Measurements from ENCODE around the gene FAM193A.
A peak's percentile ranks its signal among the peaks of the same experiment; 100 is the strongest.

The FAM193A gene

GRCh38 chr4:2650276-2650675, 113.8 kb downstream of the FAM193A start:
- H3K27me3 ChIP-seq (ENCODE audit: insufficient read depth, low read length), result no peaks in the 10 kb centered on the region
- no peak overlapping the region for H3K4me3 ChIP-seq (ENCODE audit: low read depth, low read length)
- peaks cover 13% of the 10 kb centered on the region; the same call in 1 of the 2 replicates for H3K36me3 ChIP-seq (ENCODE audit: insufficient read depth, low read length)
- H3K4me1 ChIP-seq (ENCODE audit: control insufficient read depth, insufficient read depth, low read length, unreplicated experiment), result no peaks in the 10 kb centered on the region
- H2AFZ ChIP-seq (ENCODE audit: low read length, unreplicated experiment), result no peak overlapping the region
- no peak overlapping the region for H3K27ac ChIP-seq (ENCODE audit: low read depth, low read length)
- H3K79me2 ChIP-seq (ENCODE audit: control insufficient read depth, insufficient read depth, low read length, unreplicated experiment), result no peaks in the 10 kb centered on the region

DNA sequence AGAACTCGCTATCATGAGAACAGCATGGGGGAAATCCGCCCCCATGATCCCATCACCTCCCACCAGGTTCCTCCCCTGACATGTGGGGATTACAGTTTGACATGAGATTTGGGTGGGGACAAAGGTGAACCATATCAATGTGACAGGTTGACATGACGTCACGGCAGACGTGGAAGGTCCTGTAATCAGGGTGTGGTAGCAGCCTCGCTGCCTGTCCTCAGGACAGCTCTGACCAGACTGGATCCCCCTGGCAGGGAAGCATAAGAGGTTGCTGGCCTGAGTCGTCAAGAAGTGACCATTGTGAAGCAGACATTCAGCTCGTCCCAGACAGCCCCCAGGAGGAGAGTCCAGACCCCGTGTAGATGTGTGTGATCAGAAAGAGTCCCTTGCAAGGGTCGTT, 115.1 kb downstream of the FAM193A start:
- no peaks in the 10 kb centered on the region for H3K27me3 ChIP-seq (ENCODE audit: insufficient read depth, low read length)
- peaks cover 13% of the 10 kb centered on the region; the same call in 1 of the 2 replicates for H3K36me3 ChIP-seq (ENCODE audit: insufficient read depth, low read length)
- H3K4me3 ChIP-seq (ENCODE audit: low read depth, low read length), result no peak overlapping the region
- no peak overlapping the region for H2AFZ ChIP-seq (ENCODE audit: low read length, unreplicated experiment)
- H3K79me2 ChIP-seq (ENCODE audit: control insufficient read depth, insufficient read depth, low read length, unreplicated experiment), result no peaks in the 10 kb centered on the region
- no peaks in the 10 kb centered on the region for H3K4me1 ChIP-seq (ENCODE audit: control insufficient read depth, insufficient read depth, low read length, unreplicated experiment)
- H3K27ac ChIP-seq (ENCODE audit: low read depth, low read length), result no peak overlapping the region

- Histone ChIP-seq H3K79me2 (ENCODE audit: control insufficient read depth, insufficient read depth, low read length, unreplicated experiment) (no peaks in the 10 kb centered on the region), H2AFZ (ENCODE audit: low read length, unreplicated experiment) (no peak overlapping the region), H3K27me3 (ENCODE audit: insufficient read depth, low read length) (no peaks in the 10 kb centered on the region), H3K4me3 (ENCODE audit: low read depth, low read length) (no peak overlapping the region), H3K36me3 (ENCODE audit: insufficient read depth, low read length) (peaks cover 13% of the 10 kb centered on the region; the same call in 1 of the 2 replicates), H3K27ac (ENCODE audit: low read depth, low read length) (no peak overlapping the region), H3K4me1 (ENCODE audit: control insufficient read depth, insufficient read depth, low read length, unreplicated experiment) (no peaks in the 10 kb centered on the region)
Measured at GRCh38 chr4:2651998-2652397, 115.6 kb downstream of the FAM193A start.

DNA sequence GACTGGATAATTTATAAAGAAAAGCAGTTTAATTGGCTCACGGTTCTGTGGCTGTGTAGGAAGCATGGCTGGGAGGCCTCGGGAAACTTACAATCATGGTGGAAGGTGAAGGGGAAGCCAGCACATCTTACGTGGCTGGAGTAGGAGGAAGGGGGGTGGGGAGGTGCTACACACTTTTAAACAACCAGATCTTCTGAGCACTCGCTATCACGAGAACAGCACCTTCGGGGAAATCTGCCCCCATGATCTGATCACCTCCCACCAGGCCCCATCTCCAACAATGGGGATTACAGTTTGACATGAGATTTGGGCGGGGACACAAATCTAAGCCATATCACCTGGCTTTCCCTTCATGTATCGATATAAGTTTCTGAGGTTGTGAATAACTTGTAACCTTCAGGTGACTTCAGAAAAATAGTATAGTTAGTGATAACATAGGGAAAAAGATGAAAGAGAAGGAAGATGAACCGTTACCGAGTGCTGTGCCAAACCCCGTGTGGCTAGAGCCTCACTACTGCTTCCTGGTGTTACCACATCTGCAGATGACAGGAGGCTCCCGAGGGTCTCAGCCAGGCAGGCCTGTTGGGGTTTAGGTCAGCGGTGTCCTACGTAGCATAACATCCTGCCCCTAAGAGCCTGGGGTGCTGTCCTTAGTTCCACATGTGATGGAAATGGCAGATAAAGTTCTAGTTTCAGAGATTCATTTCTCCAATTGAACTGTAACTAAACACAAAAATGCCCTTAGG, 116.1 kb downstream of the FAM193A start:
- H3K4me1 ChIP-seq (ENCODE audit: control insufficient read depth, insufficient read depth, low read length, unreplicated experiment), result no peaks in the 10 kb centered on the region
- peaks cover 13% of the 10 kb centered on the region; the same call in 1 of the 2 replicates for H3K36me3 ChIP-seq (ENCODE audit: insufficient read depth, low read length)
- no peak overlapping the region for H3K27ac ChIP-seq (ENCODE audit: low read depth, low read length)
- no peaks in the 10 kb centered on the region for H3K27me3 ChIP-seq (ENCODE audit: insufficient read depth, low read length)
- no peaks in the 10 kb centered on the region for H3K79me2 ChIP-seq (ENCODE audit: control insufficient read depth, insufficient read depth, low read length, unreplicated experiment)
- H3K4me3 ChIP-seq (ENCODE audit: low read depth, low read length), result no peak overlapping the region
- no peak overlapping the region for H2AFZ ChIP-seq (ENCODE audit: low read length, unreplicated experiment)

DNA sequence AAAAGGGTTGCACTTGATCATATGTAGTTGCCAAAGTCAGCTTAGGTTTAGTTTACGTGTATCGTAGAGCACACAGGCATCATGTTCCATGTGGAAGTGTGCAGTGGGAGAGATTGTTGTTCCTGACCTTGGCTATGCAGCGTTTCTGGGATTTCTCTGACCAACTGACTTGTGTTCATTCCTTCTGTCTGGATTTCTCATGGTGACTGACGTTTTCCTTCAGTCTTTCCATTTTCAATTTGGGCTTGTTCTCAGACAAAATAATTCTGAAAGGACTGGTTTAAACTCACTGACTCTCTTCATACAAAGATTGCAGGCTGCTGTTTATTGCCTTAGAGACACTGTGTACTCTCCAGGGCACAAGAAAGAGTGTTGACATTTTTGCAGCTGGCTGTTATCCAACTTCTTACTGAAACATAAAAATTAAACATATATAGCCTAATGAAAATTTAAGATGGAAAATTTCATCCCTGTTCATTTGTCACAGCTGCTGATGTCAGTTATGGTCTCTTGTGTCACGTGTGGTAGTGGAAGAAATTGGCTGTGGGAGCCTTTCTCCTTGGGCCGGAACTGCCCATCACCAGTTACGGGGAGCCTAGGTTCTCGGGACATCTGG, 124.3 kb downstream of the FAM193A start:
- Histone ChIP-seq H2AFZ (ENCODE audit: low read length, unreplicated experiment) (no peak overlapping the region), H3K4me3 (ENCODE audit: low read depth, low read length) (no peak overlapping the region), H3K27ac (ENCODE audit: low read depth, low read length) (peak overlapping the region; percentile 96), H3K79me2 (ENCODE audit: control insufficient read depth, insufficient read depth, low read length, unreplicated experiment) (no peaks in the 10 kb centered on the region), H3K27me3 (ENCODE audit: insufficient read depth, low read length) (no peaks in the 10 kb centered on the region), H3K4me1 (ENCODE audit: control insufficient read depth, insufficient read depth, low read length, unreplicated experiment) (peaks cover 35% of the 10 kb centered on the region), H3K36me3 (ENCODE audit: insufficient read depth, low read length) (peaks cover 20% of the 10 kb centered on the region)

DNA sequence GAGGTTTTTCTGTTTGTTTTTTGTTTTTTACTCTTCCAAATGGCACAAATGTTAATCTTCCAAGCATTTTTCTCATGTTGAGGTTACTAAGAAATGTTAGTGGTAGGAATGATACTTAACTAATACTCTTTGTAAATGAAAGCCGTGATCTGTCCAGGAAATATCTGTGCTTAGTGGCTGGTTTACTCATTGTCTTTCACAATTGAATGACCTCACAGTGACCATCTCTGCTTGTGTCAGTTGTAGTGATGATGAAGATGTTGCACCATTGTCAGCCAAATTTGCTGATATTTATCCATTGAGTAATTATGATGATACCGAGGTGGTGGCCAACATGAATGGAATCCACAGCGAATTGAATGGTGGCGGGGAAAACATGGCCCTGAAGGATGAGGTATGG, 126.2 kb downstream of the FAM193A start:
- peaks cover 53% of the 10 kb centered on the region for H3K4me1 ChIP-seq (ENCODE audit: control insufficient read depth, insufficient read depth, low read length, unreplicated experiment)
- peak overlapping the region; percentile 96 for H3K27ac ChIP-seq (ENCODE audit: low read depth, low read length)
- H3K27me3 ChIP-seq (ENCODE audit: insufficient read depth, low read length), result no peaks in the 10 kb centered on the region
- peaks cover 15% of the 10 kb centered on the region for H3K79me2 ChIP-seq (ENCODE audit: control insufficient read depth, insufficient read depth, low read length, unreplicated experiment)
- H2AFZ ChIP-seq (ENCODE audit: low read length, unreplicated experiment), result no peak overlapping the region
- peaks cover 20% of the 10 kb centered on the region for H3K36me3 ChIP-seq (ENCODE audit: insufficient read depth, low read length)
- peak overlapping the region; percentile 12; the same call in 1 of the 2 replicates for H3K4me3 ChIP-seq (ENCODE audit: low read depth, low read length)

GRCh38 chr4:2663275-2663674, 126.8 kb downstream of the FAM193A start:
- H3K27ac ChIP-seq (ENCODE audit: low read depth, low read length), result peak overlapping the region; percentile 96

DNA sequence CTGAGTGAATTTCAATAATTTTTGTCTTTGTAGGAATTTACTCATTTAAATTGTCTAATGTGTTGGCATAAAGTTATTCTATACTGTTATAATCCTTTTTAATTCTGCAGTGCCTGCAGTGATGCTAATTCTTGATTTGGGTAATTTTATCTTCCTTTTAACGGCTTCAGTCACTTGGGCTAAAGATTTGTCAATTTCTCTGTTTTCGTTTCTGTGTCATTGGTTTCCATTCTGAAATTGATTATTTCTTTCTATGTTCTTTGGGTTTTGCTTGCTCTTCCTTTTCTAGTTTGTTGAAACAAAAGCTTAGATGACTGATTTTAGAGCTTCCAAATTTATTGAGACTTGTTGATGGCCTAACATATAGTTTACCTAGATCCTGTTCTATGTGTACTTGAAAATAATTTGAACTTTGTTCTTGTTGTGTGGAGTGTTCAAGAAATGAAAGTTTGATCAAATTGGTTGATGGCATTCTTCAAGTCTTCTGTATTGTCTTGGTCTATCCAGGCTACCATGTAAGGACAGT, 130.3 kb downstream of the FAM193A start:
- Histone ChIP-seq H3K27me3 (ENCODE audit: insufficient read depth, low read length) (no peaks in the 10 kb centered on the region), H2AFZ (ENCODE audit: low read length, unreplicated experiment) (no peak overlapping the region), H3K36me3 (ENCODE audit: insufficient read depth, low read length) (peaks cover 7% of the 10 kb centered on the region), H3K27ac (ENCODE audit: low read depth, low read length) (peak overlapping the region; percentile 39; the same call in 1 of the 2 replicates), H3K4me1 (ENCODE audit: control insufficient read depth, insufficient read depth, low read length, unreplicated experiment) (peaks cover 38% of the 10 kb centered on the region), H3K79me2 (ENCODE audit: control insufficient read depth, insufficient read depth, low read length, unreplicated experiment) (peaks cover 23% of the 10 kb centered on the region), H3K4me3 (ENCODE audit: low read depth, low read length) (peak overlapping the region; percentile 60)

More at GRCh38 chr4:2663275-2663674, 126.8 kb downstream of the FAM193A start:
- Histone ChIP-seq H3K4me3 (ENCODE audit: low read depth, low read length) (no peak overlapping the region), H2AFZ (ENCODE audit: low read length, unreplicated experiment) (no peak overlapping the region), H3K4me1 (ENCODE audit: control insufficient read depth, insufficient read depth, low read length, unreplicated experiment) (peaks cover 53% of the 10 kb centered on the region), H3K27me3 (ENCODE audit: insufficient read depth, low read length) (no peaks in the 10 kb centered on the region), H3K79me2 (ENCODE audit: control insufficient read depth, insufficient read depth, low read length, unreplicated experiment) (peaks cover 18% of the 10 kb centered on the region), H3K36me3 (ENCODE audit: insufficient read depth, low read length) (peaks cover 19% of the 10 kb centered on the region)

- H3K4me3 ChIP-seq (ENCODE audit: low read depth, low read length), result peak overlapping the region; percentile 60
Measured at GRCh38 chr4:2667428-2667827, 131.0 kb downstream of the FAM193A start.

GRCh38 chr4:2671267-2671895, 134.9 kb downstream of the FAM193A start:
- H2AFZ ChIP-seq (ENCODE audit: low read length, unreplicated experiment), result no peak overlapping the region
- no peak overlapping the region for H3K4me3 ChIP-seq (ENCODE audit: low read depth, low read length)
- peaks cover 15% of the 10 kb centered on the region for H3K4me1 ChIP-seq (ENCODE audit: control insufficient read depth, insufficient read depth, low read length, unreplicated experiment)
- H3K27me3 ChIP-seq (ENCODE audit: insufficient read depth, low read length), result no peaks in the 10 kb centered on the region
- peaks cover 23% of the 10 kb centered on the region for H3K79me2 ChIP-seq (ENCODE audit: control insufficient read depth, insufficient read depth, low read length, unreplicated experiment)
- H3K27ac ChIP-seq (ENCODE audit: low read depth, low read length), result no peak overlapping the region
- H3K36me3 ChIP-seq (ENCODE audit: insufficient read depth, low read length), result peaks cover 34% of the 10 kb centered on the region

More at GRCh38 chr4:2667428-2667827, 131.0 kb downstream of the FAM193A start:
- H3K27me3 ChIP-seq (ENCODE audit: insufficient read depth, low read length), result no peaks in the 10 kb centered on the region
- peak overlapping the region; percentile 14; the same call in 1 of the 2 replicates for H3K27ac ChIP-seq (ENCODE audit: low read depth, low read length)
- peaks cover 11% of the 10 kb centered on the region for H3K36me3 ChIP-seq (ENCODE audit: insufficient read depth, low read length)
- H3K4me1 ChIP-seq (ENCODE audit: control insufficient read depth, insufficient read depth, low read length, unreplicated experiment), result peaks cover 33% of the 10 kb centered on the region
- H2AFZ ChIP-seq (ENCODE audit: low read length, unreplicated experiment), result no peak overlapping the region
- H3K79me2 ChIP-seq (ENCODE audit: control insufficient read depth, insufficient read depth, low read length, unreplicated experiment), result peaks cover 23% of the 10 kb centered on the region

All from ACC112 (cell line).